NK-92 (cell line): ENCODE data around the gene SIGLEC1.

Experiments
- DNase-seq: peaks from one replicate; lab custom pipeline; 2025; ENCODE audit not compliant: unreplicated experiment; lab: John Stamatoyannopoulos, UW

SIGLEC1 gene

GRCh38 chr20:3744806-3745685 is 32.6 kb upstream of the SIGLEC1 start:
- no peak for DNase-seq

GRCh38 chr20:3744037-3744436 is 31.6 kb upstream of the SIGLEC1 start:
- no peak for DNase-seq

- no peak for DNase-seq
These were observed 30.9 kb upstream of the SIGLEC1 start for GRCh38 chr20:3743251-3743650.

- no peak for DNase-seq
These were observed 29.5 kb upstream of the SIGLEC1 start for GRCh38 chr20:3741836-3742458.

- no peak for DNase-seq
These were observed 28.4 kb upstream of the SIGLEC1 start for GRCh38 chr20:3740615-3741301.

GRCh38 chr20:3739926-3740451 is 27.6 kb upstream of the SIGLEC1 start:
- no peak for DNase-seq

GRCh38 chr20:3739054-3739925 is 26.9 kb upstream of the SIGLEC1 start:
- no peak for DNase-seq

GRCh38 chr20:3738111-3739053 is 26.0 kb upstream of the SIGLEC1 start:
- no peak for DNase-seq

- no peak for DNase-seq
These were observed 23.4 kb upstream of the SIGLEC1 start for GRCh38 chr20:3735768-3736167.

GRCh38 chr20:3734111-3734843 is 21.9 kb upstream of the SIGLEC1 start:
- no peak for DNase-seq

GRCh38 chr20:3733119-3733995 is 21.0 kb upstream of the SIGLEC1 start:
- no peak for DNase-seq

- DNase-seq: no peak
These were observed 20.1 kb upstream of the SIGLEC1 start, which contains the start of gene HSPA12B for GRCh38 chr20:3732327-3733118. Gene HSPA12B, plus strand, starts transcription at chr20:3732685. Its CDS starts 5,990 bp downstream, at chr20:3738675.

GRCh38 chr20:3731944-3732326 is 19.5 kb upstream of the SIGLEC1 start:
- no peak for DNase-seq

GRCh38 chr20:3730803-3731672 is 18.6 kb upstream of the SIGLEC1 start:
- no peak for DNase-seq

- no peak for DNase-seq
These were observed 17.6 kb upstream of the SIGLEC1 start for GRCh38 chr20:3729811-3730540.
